CMK (cell line): ENCODE results near the gene CCNQ.

Source experiments
- DNase-seq: peaks from one replicate; pipeline ENCODE4 v3.0.0-alpha.2; 2010; ENCODE audit warnings: low read depth

Gene CCNQ

GRCh38 chrX:153598541-153599191, at the start of gene CCNQ:
CCNQ (minus strand) TSS chrX:153599139; CDS start chrX:153599073, 66 bp downstream.
- no peak for DNase-seq

DNA sequence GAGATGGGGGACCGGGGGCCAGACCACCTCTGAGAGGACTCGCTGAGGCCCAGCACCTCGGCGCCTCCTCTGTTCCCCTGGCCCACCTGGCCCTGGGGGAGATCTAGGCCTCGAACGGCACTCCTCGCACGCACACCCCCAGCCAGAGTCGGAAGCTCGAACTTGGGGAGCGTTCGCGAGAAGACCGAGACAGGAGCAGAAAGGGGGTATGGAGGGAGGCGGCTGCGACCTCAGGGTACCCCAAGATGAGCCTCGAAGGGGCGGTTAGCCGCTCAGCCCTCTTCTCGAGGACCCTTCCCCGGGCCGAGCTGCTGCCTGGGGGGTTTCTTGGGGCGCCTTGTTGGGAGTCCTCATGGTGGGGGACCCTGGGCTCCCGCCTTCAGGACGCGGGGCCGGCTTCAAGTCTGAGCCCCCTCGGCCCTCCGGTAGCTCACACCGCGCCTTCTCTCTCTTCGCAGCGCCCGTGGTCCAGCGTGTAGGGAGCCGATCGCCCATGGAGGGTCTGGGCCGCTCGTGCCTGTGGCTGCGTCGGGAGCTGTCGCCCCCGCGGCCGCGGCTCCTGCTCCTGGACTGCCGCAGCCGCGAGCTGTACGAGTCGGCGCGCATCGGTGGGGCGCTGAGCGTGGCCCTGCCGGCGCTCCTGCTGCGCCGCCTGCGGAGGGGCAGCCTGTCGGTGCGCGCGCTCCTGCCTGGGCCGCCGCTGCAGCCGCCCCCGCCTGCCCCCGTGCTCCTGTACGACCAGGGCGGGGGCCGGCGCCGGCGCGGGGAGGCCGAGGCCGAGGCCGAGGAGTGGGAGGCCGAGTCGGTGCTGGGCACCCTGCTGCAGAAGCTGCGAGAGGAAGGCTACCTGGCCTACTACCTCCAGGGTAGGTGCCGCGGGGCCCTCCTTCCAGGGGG, 48.8 kb upstream of the CCNQ start:
- no peak for DNase-seq

- no peak for DNase-seq
Observed at GRCh38 chrX:153646620-153647373, 47.9 kb upstream of the CCNQ start, which contains the start of gene DUSP9. DUSP9 (plus strand) TSS chrX:153647203; CDS start chrX:153647954, 751 bp downstream.

GRCh38 chrX:153645921-153646488, 47.1 kb upstream of the CCNQ start:
- DNase-seq = no peak

GRCh38 chrX:153645151-153645550, 46.2 kb upstream of the CCNQ start:
- DNase-seq = no peak

GRCh38 chrX:153644356-153645125, 45.6 kb upstream of the CCNQ start:
- no peak for DNase-seq

GRCh38 chrX:153643431-153644351, 44.8 kb upstream of the CCNQ start:
- DNase-seq = no peak

GRCh38 chrX:153642655-153643430, 43.9 kb upstream of the CCNQ start:
- no peak for DNase-seq

- no peak for DNase-seq
Observed at GRCh38 chrX:153642051-153642654, 43.2 kb upstream of the CCNQ start.

- no peak for DNase-seq
Observed at GRCh38 chrX:153641627-153642026, 42.7 kb upstream of the CCNQ start.

DNA sequence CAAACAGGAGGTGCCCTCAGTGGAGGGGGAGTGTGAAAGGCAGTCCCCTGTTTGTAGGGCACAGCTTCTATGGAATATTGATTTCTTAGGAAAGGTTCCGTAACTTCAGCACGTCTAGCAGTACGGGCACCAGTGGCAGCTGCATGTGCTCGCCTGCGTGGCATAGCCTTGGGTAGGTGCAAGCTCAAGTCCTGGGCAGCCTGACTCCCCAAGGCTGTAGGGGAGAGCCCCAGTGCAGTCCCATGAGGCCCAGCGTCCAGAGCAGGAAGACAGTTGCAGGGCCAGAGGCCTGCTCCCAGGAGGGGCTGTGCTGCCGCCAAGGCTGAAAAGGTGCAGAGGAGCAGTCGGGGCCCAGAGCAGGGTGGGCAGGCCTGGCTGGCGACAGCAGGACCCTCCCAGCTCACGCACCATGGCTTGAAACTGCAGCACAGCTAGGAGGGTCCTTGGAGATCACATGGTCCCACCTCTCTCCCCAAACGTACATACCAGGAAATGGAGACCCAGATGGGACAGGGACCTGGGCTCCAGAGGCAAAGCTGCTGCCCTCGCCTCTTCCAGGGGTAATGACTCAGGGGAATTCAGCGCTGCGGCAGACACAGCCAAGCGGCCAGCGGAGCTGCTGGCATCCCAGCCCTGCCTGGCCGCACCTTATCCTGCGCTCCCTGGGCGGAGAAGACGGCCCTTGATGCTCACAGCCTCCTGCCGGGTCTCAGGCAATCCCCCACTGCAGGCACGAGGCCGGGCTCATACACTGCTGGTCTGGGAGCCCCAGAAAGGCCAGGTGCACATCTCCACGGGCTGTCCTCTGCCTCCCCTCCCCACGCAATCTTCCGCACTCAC, 42.0 kb upstream of the CCNQ start:
- DNase-seq = no peak

DNA sequence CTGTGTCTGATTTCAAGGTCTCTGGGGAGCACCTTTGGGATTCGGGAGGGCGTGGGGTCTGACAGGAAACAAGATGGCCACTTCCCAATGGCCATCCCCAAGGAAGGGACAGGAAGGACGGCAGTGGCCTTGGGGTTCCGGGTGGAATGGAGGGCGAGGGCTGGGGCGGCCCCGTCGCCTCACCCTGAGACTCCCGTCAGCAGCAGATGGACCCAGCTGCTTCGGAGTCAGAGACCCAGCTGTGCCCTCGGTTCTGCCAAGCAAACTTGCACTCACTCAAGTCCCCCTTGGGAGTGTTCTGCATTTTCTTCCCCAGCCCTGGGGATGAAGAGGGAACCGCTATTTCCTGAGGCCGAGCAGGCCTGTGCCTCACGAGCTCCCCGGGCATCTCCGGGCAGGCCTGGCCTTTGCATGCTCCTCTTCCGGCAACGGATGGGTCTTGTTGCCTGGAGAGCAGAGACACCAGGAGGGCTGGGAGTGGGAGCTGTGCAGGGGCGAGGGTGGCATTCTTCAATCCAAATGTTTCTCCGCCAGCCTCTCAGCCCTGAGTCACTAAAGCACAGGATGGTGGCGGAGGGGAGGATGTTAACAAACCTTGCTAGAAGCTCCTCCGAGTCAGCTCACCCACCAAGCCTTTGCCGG, 41.2 kb upstream of the CCNQ start:
- no peak for DNase-seq

GRCh38 chrX:153639177-153640044, 40.5 kb upstream of the CCNQ start:
- DNase-seq = no peak

DNA sequence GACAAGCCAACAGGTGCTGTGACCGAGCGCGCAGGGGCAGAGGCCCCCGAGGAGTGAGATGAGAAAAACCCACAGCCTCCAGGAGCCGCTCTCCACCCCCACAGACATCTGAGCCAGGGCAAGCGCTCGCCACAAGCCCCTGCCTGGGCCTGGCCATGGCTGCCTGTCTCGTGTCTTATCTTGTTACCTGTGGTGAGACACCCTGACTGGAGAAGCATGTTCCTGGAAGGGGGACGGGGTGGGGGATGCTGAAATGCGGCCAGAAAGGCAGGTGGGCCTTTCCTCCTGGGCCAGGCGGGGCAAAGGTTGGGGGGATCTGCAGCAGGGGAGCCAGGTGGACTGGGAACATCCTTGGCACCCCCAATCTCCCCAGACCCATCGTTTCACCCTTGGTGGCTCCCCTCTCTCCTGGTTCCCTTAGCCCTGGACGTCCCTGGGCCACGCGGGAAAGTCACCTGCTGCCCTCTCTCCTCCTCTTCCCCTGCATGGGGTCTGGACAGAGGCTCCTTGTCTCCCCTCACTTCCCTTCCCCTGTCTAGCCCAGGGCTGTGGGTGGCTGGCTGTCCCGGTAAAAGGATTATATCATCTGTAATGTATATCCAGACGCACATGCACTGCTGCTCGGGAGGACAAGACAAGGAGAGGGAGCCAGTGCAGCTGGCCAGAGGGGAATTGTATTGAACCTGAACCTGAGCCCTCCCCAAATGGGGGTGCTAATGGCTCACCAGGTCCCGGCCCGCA, 39.7 kb upstream of the CCNQ start:
- DNase-seq = no peak

- no peak for DNase-seq
Observed at GRCh38 chrX:153638041-153638371, 39.1 kb upstream of the CCNQ start.
